Large intestine (tissue), 3 donors: ENCODE measurements around the gene MED16. TPM values are rescaled to one million over a fixed set of nuclear protein-coding genes. Genes with fewer than 3 reads are reported as not detected.
"Not testable (repeated sequence)": the region's sequence is repeated elsewhere in the genome, so short reads cannot be mapped to it uniquely, and the experiment has no call there.

Source experiments
- DNase-seq, 2 donors: peaks; one replicate each; pipeline versions ENCODE4 v3.0.0 to v3.0.0-alpha.2; 2013
- H3K27ac ChIP-seq: one replicate; pipeline ENCODE4 v1.5.1; 2013; ENCODE audit warnings: low read length
- H3K27me3 ChIP-seq: 2 replicates; pipeline ENCODE4 v1.6.1; 2013; ENCODE audit warnings: low read length; ENCODE audit not compliant: control insufficient read depth, insufficient read depth
- H3K36me3 ChIP-seq: 2 replicates; pipeline ENCODE4 v1.6.1; 2013; ENCODE audit warnings: low read length; ENCODE audit not compliant: control insufficient read depth, insufficient read depth
- H3K4me1 ChIP-seq: one replicate; pipeline ENCODE4 v1.6.1; 2013; ENCODE audit warnings: low read length; ENCODE audit not compliant: control insufficient read depth, insufficient read depth
- H3K4me3 ChIP-seq: one replicate; pipeline ENCODE4 v1.5.1; 2013; ENCODE audit warnings: low read length
- H3K9me3 ChIP-seq: one replicate; pipeline ENCODE4 v1.6.1; 2013; ENCODE audit warnings: mild to moderate bottlenecking, low read depth, low read length, moderate library complexity; ENCODE audit not compliant: control insufficient read depth
- WGBS: methylation state at CpG from one replicate; pipeline ENCODE4 v1.1.5; 2013; ENCODE audit warnings: low lambda C conversion rate; ENCODE audit not compliant: insufficient coverage; 5-methylcytosine and 5-hydroxymethylcytosine counted together
- polyA plus RNA-seq: library from polyadenylated mRNA; unstranded; fragments of 120-200 nt; gene quantifications from one replicate; pipeline ENCODE4 v1.2.1, GENCODE V29; 2013

Gene MED16
- polyA plus RNA-seq, 1 donor = 41.7 TPM

DNA sequence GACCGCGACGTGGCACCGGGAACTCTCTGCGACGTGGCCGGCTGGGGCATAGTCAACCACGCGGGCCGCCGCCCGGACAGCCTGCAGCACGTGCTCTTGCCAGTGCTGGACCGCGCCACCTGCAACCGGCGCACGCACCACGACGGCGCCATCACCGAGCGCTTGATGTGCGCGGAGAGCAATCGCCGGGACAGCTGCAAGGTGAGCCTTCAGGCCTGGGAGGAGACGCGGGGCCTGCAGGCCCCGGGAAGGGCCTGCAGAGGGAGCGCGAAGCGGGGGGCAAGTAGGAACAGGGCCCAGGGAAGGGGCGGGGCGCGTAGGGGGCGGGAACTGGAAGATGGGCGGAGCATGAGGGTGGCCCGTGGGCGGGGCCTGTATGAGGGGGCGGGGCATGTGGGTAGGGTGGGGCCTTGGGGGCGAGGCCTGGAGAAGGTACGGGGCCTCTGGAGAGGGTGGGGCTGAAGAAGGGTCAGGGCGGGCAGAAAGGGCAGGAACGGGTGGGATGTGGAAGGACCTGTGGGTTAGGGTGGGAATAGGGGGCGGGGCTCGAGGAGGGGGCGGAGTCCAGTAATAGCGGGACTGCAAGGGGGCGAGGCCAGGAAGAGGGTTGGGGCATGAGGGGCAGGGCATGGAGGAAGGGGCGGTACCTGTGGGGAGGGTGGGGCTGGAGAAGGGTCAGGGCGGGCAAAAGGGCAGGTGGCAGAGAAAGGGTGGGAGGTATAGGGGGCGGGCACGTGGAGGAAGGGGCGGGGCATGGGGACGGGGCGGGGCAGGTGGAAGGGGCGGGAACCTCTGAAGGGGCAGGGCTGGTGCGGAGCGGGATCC lies 31.0 kb downstream of the MED16 start:
- no peaks in the 10 kb centered on the region for H3K36me3 ChIP-seq
- H3K4me1 ChIP-seq = peaks cover 13% of the 10 kb centered on the region
- no CpG with 5 or more reads among the region's 60 CpGs for WGBS
- peak; percentile 70 to 74 for DNase-seq
- no peak overlapping the region for H3K27ac ChIP-seq
- H3K9me3 ChIP-seq = peaks cover 21% of the 10 kb centered on the region
- H3K4me3 ChIP-seq = no peak overlapping the region
- H3K27me3 ChIP-seq = peaks cover 25% of the 10 kb centered on the region

DNA sequence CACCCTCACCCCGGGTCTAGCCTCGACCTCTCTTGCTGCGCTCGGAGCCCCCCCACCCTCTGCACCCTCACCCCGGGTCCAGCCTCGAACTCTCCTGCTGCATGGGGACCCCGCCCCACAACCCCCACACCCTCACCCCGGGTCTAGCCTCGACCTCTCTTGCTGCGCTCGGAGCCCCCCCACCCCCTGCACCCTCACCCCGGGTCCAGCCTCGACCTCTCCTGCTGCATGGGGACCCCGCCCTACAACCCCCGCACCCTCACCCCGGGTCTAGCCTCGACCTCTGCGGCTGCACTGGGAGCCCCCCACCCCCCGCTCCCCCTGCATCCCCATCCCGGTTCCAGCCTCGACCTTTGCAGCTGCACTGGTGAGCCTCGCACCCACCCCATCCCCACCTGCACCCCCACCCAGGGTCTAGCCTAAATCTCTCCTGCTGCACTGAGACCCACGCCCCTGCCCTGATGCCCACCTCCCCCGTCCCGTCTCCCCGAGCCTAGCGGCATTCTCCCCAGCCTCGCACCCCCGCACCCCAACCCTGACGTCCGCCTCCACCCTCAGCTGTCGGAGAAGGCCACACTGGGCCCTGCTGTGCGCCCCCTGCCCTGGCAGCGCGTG lies 31.7 kb downstream of the MED16 start:
- Histone ChIP-seq H3K9me3 (peaks cover 21% of the 10 kb centered on the region), H3K4me1 (peaks cover 13% of the 10 kb centered on the region), H3K36me3 (no peaks in the 10 kb centered on the region), H3K4me3 (no peak overlapping the region), H3K27ac (no peak overlapping the region), H3K27me3 (peaks cover 25% of the 10 kb centered on the region)
- no CpG with 5 or more reads among the region's 35 CpGs for WGBS
- DNase-seq = no peak

GRCh38 chr19:858868-859843 lies 33.8 kb downstream of the MED16 start, which contains the start of gene CFD:
Gene CFD, plus strand, starts transcription at chr19:859664. Its CDS starts 26 bp downstream, at chr19:859690.
- Histone ChIP-seq H3K27me3 (peaks cover 27% of the 10 kb centered on the region), H3K36me3 (no peaks in the 10 kb centered on the region), H3K4me3 (peak within 1 kb of the TSS; percentile 34), H3K27ac (no peak within 1 kb of the TSS), H3K9me3 (peaks cover 24% of the 10 kb centered on the region), H3K4me1 (peaks cover 13% of the 10 kb centered on the region)
- WGBS = no CpG with 5 or more reads among the region's 24 CpGs
- no peak for DNase-seq

- no CpG with 5 or more reads among the region's 9 CpGs for WGBS
- Histone ChIP-seq H3K36me3 (no peaks in the 10 kb centered on the region), H3K27me3 (peaks cover 33% of the 10 kb centered on the region), H3K9me3 (peaks cover 22% of the 10 kb centered on the region), H3K27ac (no peak overlapping the region), H3K4me3 (no peak overlapping the region), H3K4me1 (peaks cover 13% of the 10 kb centered on the region)
- no peak for DNase-seq
These were observed 34.7 kb downstream of the MED16 start for GRCh38 chr19:858284-858683.

GRCh38 chr19:855566-856120 lies 37.3 kb downstream of the MED16 start:
- peaks cover 14% of the 10 kb centered on the region for H3K4me1 ChIP-seq
- no peak overlapping the region for H3K27ac ChIP-seq
- peaks cover 16% of the 10 kb centered on the region for H3K9me3 ChIP-seq
- WGBS = no CpG with 5 or more reads among the region's 40 CpGs
- DNase-seq = no peak
- H3K4me3 ChIP-seq = no peak overlapping the region
- peaks cover 42% of the 10 kb centered on the region for H3K27me3 ChIP-seq
- H3K36me3 ChIP-seq = no peaks in the 10 kb centered on the region

DNA sequence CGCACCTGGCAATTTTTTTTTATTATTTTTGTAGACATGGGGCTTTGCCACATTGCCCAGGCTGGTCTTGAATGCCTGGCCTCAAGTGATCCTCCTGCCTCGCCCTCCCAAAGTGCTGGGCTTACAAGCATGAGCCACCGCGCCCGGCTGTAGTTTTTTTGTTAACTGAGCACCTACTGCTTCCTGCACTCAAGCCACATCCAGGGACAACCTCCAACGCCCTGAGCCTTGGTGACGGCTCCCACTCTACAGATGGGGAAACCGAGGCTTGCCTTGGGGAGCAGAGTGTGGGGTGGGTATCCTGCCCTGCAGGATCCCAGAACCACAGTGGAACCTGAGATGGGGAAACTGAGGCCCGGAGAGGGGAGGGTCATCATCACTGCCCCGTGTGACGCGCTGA lies 37.8 kb downstream of the MED16 start:
- DNase-seq = no peak
- Histone ChIP-seq H3K4me3 (no peak overlapping the region), H3K27ac (no peak overlapping the region), H3K4me1 (peaks cover 16% of the 10 kb centered on the region), H3K27me3 (peaks cover 45% of the 10 kb centered on the region), H3K36me3 (no peaks in the 10 kb centered on the region), H3K9me3 (peaks cover 16% of the 10 kb centered on the region)
- WGBS = no CpG with 5 or more reads among the region's 12 CpGs

DNA sequence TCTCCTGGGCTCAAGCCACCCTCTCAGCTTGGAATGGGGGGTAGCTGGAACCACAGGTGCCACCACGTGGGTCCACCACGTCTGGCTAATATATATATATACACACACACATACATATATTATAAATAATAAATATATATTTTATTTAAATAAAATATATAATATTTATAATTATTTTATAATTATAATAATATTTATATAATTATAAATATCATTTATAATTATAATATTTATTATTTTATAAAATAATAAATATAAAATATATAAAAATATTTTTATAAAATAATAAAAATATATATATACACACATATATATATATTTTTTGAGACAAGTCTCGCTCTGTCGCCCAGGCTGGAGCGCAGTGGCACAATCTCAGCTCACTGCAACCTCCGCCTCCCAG lies 38.4 kb downstream of the MED16 start:
- H3K4me1 ChIP-seq = peaks cover 12% of the 10 kb centered on the region
- no peak for DNase-seq
- H3K27ac ChIP-seq = no peak overlapping the region
- no peak overlapping the region for H3K4me3 ChIP-seq
- H3K36me3 ChIP-seq = no peaks in the 10 kb centered on the region
- peaks cover 15% of the 10 kb centered on the region for H3K9me3 ChIP-seq
- H3K27me3 ChIP-seq = peaks cover 39% of the 10 kb centered on the region
- WGBS = no CpG with 5 or more reads among the region's 6 CpGs

DNA sequence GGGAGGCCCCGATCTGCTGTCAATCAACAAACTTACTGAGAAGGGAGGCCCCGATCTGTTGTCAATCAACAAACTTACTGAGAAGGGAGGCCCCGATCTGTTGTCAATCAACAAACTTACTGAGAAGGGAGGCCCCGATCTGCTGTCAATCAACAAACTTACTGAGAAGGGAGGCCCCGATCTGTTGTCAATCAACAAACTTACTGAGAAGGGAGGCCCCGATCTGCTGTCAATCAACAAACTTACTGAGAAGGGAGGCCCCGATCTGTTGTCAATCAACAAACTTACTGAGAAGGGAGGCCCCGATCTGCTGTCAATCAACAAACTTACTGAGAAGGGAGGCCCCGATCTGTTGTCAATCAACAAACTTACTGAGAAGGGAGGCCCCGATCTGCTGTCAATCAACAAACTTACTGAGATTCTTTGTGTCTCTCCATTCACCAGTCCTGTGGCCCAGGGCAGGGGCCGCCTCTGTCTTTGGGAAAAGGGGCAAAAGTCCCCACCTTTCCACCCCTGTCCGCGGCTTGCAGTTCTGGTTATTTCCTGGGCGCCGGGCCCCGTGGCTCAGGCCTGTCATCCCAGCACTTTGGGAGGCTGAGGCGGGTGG lies 39.3 kb downstream of the MED16 start:
- H3K27ac ChIP-seq, H3K4me3 ChIP-seq, H3K36me3 ChIP-seq, DNase-seq, H3K4me1 ChIP-seq, H3K9me3 ChIP-seq: not testable (repeated sequence)
- WGBS = no CpG with 5 or more reads among the region's 17 CpGs
- H3K27me3 ChIP-seq = peaks cover 36% of the 10 kb centered on the region

DNA sequence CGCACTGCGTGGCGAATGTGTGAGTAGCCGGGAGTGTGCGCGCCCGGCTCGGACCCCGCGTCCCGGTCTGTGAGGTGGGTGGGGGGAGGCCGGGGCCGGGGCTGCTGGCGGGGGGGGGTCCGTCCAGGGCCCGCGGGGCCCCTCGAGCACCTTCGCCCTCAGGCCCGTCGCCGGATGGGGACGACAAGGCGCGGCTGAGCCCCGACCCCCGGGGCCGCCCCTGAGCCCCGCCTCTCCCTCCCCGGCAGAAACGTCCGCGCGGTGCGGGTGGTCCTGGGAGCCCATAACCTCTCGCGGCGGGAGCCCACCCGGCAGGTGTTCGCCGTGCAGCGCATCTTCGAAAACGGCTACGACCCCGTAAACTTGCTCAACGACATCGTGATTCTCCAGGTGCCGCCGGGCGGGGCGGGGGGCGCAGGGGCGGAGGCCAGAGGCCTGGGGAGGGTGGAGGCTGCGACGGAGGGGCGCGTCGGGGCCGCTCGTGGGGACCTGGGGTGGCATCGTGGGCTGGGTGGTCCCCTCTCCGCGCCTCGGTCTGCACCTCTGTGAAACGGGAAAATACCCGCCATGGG lies 39.9 kb downstream of the MED16 start:
- peaks cover 42% of the 10 kb centered on the region for H3K27me3 ChIP-seq
- H3K4me1 ChIP-seq = peaks cover 8% of the 10 kb centered on the region
- H3K27ac ChIP-seq = no peak overlapping the region
- no peak overlapping the region for H3K4me3 ChIP-seq
- peaks cover 7% of the 10 kb centered on the region for H3K9me3 ChIP-seq
- no peak for DNase-seq
- WGBS = no CpG with 5 or more reads among the region's 67 CpGs
- H3K36me3 ChIP-seq = no peaks in the 10 kb centered on the region
